ENCODE results near the gene ALKBH2.
A peak's percentile ranks its signal among the peaks of the same experiment; 100 is the strongest.
"Not testable (repeated sequence)": the region's sequence is repeated elsewhere in the genome, so short reads cannot be mapped to it uniquely, and the experiment has no call there.

ALKBH2 gene

GRCh38 chr12:109065853-109066193 lies 27.4 kb downstream of the ALKBH2 start:
- DNase-seq = no peak

- DNase-seq = no peak
Measured at GRCh38 chr12:109065154-109065852, 28.0 kb downstream of the ALKBH2 start.

DNA sequence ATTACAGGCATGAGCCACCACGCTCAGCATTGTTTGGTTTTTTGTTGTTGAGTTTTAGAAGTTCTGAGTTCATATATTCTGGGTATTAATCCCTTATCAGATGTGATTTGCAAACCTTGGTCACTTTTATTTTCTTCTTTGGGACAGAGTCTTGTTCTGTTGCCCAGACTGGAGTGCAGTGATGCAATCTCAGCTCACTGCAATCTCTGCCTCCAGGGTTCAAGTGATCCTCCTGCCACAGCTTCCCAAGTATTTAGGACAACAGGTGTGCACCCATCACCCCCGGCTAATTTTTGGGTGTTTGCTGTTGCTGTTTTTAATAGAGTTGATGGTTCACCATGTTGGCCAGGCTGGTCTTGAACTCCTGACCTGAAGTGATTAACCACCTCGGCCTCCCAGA lies 29.1 kb downstream of the ALKBH2 start:
- DNase-seq = no peak

DNA sequence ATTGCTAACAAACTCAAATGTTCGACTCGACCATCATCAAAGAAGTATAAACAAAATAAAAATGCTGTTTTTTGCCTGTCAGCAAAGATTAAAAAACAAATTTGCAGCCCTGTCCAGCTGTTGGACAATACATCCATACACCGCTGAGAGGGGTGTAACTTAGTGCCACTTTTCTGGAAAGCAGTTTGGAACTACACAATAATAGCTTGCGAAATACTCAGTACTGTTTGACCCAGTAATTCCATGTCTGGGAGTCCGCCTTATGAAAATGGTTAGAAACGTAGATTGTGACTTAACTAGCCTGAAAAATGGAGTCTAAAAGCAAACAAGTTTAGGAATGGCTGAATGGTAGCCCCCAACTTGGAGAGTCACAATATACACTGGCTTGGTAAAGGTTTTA lies 34.5 kb downstream of the ALKBH2 start:
- no peak for DNase-seq

DNA sequence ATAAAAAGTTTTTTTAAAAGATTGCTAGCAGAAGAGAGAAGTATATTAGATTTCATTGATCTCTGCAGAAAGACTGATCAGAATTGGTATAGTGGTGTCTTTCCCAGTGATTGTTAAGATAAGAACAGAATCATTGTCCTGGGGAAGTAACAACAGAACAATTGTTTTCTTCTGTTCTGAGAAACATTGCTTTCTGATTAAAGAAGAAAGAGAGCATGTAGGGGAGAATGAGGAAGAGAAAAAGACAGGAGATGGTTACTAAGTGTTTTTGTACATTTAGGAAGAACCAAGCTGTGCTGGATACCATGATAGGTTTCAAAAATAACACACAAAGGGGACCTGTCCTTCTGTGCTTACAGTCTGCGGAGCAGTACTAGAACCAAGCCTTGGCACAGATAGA lies 35.9 kb downstream of the ALKBH2 start:
- no peak for DNase-seq

DNA sequence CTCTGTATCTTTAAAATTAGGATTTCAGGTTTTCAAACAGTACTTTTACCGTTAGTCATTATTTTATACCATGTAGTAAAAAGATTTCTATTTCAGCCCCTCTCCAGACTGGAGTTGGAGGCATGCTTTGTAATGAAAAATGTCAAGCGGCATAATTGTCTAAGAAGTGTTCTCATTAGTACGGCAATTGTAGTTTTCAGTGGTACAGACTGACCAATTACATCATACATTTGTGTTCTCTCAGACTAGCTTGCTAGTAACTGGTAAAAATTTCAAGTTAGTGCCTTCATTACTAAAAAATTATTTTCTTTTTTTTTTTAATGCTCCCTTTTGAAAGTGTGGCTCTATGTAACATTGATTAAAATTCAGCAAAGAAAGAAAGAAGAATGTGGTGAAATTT lies 36.4 kb downstream of the ALKBH2 start:
- no peak for DNase-seq

GRCh38 chr12:109054520-109054919 lies 38.8 kb downstream of the ALKBH2 start:
- DNase-seq = no peak

DNA sequence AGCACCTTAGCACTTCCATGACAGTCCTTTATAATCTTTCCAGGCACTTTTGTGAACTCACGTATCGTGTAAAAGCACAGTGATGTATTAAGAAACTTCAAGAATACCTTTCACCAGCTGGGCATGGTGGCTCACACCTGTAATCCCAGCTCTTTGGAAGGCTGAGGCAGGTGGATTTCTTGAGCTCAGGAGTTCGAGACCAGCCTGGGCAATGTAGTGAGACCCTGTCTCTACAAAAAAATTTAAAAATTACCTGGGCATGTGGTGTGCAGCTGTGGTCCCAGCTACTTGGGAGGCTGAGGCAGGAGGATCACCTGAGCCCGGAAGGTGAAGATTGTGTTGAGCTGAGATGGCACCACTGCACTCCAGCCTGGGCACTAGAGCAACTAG lies 39.2 kb downstream of the ALKBH2 start:
- not testable (repeated sequence) for DNase-seq

DNA sequence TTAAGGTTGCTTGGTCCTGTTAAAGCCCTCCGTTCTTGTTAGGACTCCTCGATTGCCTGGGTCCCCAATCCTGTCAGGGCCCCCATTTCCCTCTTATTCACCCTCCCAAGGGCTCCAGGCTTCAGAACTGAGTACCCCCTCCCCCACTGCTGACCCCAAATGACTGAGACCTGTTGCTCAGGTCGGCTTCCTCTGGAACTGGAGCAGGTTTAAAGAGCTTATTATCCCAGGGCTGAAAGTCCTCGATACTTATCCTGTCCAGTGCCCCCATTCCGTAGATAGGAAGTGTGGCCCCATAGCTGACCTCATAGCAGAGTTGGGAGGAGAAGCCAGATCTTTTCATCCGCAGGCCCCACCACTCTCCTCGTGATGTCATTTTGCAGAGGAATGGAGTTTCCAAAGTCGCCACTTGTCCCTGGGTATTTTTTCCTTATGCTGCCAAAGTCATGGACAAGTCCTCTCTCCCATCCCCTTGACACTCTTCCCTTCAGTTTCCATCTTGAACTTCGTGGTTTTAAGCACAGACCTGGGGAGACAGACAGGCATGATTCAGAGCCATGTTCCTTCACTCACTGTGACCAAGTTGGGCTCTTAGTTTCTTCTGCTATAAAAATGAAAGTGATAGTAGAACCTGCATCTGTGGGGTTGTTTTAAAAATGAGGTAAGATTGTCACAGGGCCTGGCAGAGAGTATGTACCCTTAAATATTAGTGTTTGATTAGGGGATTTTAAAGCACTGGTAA lies 39.7 kb downstream of the ALKBH2 start:
- no peak for DNase-seq

- DNase-seq = peak; percentile 86
Measured at GRCh38 chr12:109052414-109053323, 40.6 kb downstream of the ALKBH2 start, which contains the start of gene USP30. USP30 (plus strand) TSS chr12:109052576; CDS start chr12:109052679, 103 bp downstream.

DNA sequence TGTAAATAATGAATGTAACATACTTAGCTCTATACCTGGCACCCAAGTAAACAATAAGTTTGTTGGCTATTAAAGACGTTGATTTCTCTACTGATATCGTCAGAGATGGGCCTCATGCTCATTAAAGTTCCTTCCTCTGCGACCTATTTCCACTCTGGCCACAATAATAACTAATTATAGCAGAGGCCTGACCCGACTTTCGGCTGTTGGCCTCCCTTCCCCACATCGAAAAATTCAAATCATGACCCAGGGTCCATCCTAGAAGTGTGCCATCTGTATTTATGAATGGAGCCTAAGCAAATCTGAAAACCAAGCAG lies 41.2 kb downstream of the ALKBH2 start:
- no peak for DNase-seq

DNA sequence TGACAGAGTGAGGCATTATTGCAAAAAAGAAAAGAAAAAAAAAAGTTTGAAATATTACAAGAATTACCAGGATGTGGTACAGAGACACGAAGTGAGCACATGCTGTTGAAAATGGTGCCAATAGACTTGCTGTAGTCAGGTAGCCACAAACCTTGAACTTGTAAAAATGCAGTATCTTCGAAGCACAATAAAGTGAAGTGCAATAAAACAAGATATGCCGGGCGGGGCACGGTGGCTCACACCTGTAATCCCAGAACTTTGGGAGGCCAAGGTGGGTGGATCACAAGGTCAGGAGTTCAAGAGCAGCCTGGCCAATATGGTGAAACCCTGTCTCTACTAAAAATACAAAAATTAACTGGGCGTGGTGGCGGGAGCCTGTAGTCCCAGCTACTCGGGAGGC lies 43.5 kb downstream of the ALKBH2 start:
- not testable (repeated sequence) for DNase-seq

DNA sequence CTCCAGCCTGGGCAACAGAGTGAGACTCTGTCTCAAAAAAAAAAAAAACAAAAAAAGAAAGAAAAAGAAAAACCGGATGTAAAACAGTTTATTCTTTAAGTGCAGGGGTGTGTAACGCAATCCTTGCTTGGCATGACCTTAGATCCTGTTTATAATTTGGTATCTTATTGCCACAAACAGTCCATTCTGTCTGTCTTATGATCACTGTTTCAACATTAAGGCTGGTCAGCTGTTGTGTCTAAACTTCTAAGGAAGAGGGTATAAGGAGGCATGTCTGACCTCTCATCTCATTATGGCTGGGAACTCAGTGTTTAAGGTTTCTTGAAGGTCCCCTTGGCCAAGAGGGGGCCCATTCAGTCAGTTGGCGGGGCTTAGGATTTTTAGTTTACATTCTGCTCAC lies 44.6 kb downstream of the ALKBH2 start:
- not testable (repeated sequence) for DNase-seq

DNA sequence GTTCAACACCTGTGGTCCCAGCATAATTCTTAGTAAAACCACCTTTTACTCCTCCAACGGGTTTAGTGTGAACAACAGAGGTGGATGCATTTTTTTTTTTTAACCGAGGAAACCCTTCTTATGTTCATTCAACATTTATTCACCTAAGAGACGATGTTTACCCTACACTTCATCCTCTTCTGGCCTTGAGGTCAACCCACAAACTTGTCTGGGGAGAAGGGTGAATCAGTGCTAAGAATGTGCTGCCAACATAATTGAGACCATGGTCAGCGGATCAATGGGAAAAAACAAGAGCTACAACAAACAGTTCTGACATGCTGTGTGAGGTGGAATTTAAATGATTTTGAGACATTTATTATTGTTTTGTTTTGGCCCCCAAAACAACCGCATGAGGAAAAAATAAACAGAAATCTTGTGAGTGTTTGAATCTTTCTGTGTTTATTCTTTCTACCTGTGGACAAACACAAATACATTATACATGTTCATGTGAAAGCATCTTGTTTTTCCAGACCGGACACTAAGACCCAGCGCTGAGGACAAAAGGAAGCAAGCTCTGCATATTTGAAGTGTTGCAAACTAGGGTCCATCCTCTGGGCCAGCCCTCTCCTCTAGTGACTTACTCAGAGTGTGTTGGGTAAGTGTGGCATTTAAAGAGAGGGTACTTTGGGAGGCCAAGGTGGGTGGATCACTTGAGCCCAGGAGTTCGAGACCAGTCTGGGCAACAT lies 46.0 kb downstream of the ALKBH2 start:
- DNase-seq = no peak

GRCh38 chr12:109044241-109044640 lies 49.0 kb downstream of the ALKBH2 start:
- no peak for DNase-seq

Data from NCI-H1105 treated with DMSO at 0.1 percent for 48 hours (cell line).